8988T (cell line): Measurements from ENCODE around the gene CHRNA1.

Experiments
- DNase-seq: peaks from one replicate; pipeline ENCODE4 v3.0.0; 2011

Gene CHRNA1

DNA sequence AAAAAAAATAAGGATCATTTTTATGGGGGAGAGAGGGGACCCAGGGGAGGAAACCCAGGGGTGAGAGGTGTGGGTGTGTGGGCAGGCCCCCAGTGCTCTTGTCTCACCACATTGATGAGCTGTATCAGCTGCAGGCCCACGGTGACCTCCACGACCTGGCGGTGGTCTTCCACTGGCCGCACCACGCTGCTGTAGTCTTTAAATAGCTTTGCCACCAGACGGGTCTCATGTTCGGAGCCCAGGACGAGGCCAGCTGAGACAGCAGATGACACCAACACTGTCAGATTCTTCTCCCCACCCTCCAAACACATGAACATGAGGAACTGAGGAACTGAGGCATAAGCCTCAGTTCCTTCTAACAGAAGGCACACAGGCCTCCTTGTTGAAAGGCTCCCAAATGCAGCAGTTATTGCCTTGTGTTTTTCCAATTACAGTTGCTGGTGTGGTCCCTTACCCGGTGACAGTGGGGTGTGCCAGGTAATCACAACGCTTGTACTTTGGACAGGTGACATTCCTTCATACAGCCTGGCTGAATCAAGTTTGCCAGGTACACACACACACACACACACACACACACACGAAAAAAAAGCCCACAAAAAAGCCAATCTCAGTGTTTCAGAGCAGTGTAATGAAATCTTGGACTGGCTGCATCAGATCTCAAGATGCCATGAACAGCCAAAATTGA lies 4.7 kb downstream of the CHRNA1 start:
- no peak for DNase-seq

DNA sequence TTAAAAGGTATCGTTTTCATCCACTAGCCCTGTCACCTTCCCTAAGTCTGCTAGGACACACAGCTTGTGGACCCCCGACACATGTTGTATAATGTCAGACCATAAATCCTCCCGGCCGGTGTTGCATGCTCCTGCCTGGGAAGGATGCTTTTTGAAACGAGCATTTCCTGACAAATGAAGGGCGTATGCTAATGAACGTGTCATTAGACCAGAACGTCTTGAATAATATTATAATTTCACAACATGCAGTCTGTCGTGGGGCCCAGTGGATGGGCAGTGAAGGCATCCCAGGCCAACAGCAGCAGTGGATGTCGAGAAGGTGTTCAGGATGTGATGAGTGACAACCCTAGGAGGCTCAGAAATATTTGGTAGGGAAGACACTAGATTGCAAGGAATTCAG lies 7.5 kb downstream of the CHRNA1 start:
- no peak for DNase-seq

- no peak for DNase-seq
Measured at GRCh38 chr2:174753038-174753633, 11.1 kb downstream of the CHRNA1 start.

DNA sequence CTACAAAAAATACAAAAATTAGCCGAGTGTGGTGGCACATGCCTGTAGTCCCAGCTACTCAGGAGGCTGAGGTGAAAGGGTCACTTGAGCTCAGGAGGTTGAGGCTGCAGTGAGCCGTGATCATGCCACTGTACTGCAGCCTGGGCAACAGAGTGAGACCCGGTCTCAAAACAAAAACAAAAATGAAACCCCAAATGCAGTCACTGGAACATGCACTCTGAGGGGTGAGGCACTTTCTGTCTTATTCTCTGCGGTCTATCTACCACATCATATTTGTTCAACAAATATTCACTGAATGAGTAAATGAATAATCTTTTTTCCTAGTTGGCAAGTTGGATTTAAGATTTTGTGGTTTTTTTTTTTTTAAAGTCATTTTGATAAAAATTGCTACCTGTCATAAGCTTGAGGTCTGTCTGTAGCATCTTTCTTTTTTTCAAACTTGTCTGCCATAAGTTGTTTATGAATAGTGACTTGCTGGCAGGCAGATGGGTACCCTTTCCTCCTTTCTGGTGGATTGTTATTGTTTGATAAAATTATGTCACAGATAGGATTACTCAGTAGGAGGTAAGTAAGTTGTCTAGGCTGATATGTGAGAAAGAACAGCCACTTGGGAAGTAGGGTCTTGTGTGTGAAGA lies 11.8 kb downstream of the CHRNA1 start:
- DNase-seq = no peak

- DNase-seq = no peak
Measured at GRCh38 chr2:174750923-174751441, 13.3 kb downstream of the CHRNA1 start.

DNA sequence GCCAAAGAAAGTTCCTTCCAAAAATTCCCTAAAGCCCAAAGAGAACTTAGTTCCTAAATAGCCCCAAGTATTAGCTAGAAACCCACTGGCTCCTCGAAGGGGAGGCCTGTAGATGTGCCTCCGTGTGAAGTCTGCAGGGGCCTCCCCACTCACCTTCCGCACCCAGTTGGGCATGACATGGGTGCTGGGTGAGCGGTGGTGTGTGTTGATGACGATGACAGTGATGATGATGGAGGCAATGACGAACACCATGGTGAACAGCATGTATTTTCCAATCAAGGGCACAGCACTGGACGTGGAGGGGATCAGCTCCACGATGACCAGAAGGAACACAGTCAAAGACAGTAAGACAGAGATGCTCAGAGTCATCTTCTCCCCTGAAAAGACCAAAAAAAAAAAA lies 14.5 kb downstream of the CHRNA1 start:
- no peak for DNase-seq

DNA sequence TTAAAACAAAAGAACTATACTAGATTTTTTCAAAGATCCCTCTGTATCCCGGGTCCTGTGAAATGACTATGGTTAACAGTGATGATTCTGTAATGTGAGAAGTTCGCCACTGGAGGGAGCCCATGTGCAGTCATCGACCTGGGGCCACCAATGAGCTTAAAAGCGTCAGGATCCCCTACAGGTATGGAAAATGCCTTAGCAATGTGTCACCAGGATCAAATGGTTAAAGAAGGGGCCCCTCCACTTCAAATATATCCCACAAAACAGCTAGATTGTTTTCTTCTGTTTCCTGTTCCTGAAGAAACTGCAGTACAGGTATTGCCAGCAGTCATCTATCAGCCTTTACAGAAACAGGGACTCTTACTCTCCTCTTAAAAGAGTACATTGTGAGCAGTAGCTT lies 15.3 kb downstream of the CHRNA1 start:
- no peak for DNase-seq

GRCh38 chr2:174745142-174745541 lies 19.1 kb downstream of the CHRNA1 start:
- no peak for DNase-seq

GRCh38 chr2:174744111-174744510 lies 20.2 kb downstream of the CHRNA1 start:
- no peak for DNase-seq

- no peak for DNase-seq
Measured at GRCh38 chr2:174740721-174741120, 23.6 kb downstream of the CHRNA1 start.

- DNase-seq = no peak
Measured at GRCh38 chr2:174738841-174739240, 25.4 kb downstream of the CHRNA1 start.

DNA sequence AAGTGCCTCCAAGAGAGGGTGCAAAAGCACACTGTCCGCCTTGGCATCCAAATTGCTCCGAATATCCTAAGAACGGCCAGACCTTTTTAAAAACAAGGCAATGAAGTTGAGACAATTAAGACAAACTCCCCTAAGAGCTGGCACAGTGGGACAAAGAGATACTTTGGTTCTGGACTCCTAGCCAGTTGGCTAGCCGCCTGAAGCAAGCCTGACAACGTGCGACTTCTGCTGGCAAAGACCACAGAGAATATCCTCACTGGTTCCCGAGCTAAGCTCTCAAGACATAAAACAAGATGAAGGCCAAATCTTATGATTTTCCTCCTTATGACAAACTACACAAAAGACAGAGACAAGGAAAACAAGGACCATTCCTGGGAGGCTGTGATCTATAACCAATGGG lies 32.7 kb downstream of the CHRNA1 start:
- DNase-seq = no peak

GRCh38 chr2:174730698-174731018 lies 33.6 kb downstream of the CHRNA1 start:
- DNase-seq = no peak

GRCh38 chr2:174729797-174730697 lies 34.2 kb downstream of the CHRNA1 start:
- DNase-seq = no peak

- DNase-seq = no peak
Measured at GRCh38 chr2:174728096-174728495, 36.2 kb downstream of the CHRNA1 start.

DNA sequence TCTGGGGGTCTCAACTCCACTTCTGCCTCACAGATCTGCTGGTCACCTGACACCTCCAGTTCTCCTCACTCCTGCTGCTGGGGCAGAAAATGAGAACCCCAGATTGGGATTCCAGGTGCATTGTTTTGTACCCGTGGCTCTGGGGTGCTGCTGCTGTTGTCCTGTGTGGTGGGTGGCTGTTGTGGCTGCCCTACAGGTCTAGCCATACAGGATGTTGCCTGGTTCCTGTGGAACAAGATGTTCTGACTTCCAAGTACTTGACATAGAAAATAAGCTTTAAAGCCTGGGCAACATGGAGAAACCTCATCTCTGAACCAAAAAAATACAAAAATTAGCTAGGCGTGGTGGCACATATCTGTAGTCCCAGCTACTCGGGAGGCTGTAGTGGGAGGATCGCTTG lies 38.1 kb downstream of the CHRNA1 start:
- DNase-seq = no peak

GRCh38 chr2:174722942-174723592 lies 41.2 kb downstream of the CHRNA1 start:
- DNase-seq = no peak

DNA sequence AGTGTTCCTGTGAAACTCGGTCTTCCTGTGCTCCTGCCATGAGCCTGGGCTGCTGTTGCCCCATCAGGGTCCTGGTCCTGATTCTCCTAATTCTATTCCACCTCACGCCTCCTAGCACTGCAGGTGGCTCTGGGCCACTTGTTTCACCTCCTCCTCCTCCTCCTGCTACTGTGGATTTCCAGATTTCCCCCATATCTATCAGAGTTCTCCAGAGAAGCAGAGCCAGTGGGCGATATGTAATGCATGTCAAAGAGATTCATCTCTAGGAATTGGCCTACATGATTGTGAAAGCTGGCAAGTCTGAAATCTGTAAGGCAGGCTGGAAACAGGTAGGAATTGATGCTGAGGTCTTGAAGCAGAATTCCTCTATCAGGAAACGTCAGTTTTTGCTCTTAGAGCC lies 45.3 kb downstream of the CHRNA1 start:
- DNase-seq = no peak

GRCh38 chr2:174718591-174718990 lies 45.7 kb downstream of the CHRNA1 start:
- no peak for DNase-seq

DNA sequence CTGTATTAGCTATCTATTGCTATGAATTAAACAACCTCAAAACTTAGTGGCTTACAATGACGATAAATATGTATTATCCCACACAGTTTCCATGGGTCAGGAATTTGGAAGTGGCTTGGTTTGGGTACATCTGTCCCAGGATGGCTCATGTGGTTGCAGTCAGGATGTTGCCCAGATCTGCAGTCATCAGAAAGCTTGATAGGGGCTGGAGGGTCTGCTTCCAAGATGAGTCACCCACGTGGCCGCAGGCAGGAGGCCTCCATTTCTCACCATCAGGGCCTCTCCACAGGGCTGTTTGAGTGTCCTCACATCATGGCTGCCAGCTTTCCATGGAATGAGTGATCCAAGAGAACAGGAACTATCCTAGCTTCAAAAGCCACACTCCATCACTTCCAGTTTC lies 46.4 kb downstream of the CHRNA1 start:
- DNase-seq = no peak

DNA sequence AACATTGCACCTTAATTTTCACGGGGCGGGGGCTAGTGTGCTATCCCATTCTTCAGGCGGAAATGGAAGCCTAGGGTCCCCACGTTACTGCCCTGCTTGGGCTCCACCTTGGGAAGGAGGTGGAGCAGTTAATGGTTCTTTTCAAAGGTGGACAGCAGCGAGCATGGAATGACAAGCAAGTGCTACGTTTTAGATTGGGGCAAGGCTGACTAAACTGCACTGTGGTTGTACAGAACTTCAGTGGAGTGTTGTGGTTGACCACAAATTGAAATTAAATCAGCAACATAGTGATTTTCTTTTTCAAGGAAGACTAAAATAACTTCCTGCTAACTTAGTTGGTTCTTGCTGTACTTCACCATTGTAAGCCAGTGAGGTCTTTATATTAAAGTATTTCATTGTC lies 47.0 kb downstream of the CHRNA1 start:
- no peak for DNase-seq

DNA sequence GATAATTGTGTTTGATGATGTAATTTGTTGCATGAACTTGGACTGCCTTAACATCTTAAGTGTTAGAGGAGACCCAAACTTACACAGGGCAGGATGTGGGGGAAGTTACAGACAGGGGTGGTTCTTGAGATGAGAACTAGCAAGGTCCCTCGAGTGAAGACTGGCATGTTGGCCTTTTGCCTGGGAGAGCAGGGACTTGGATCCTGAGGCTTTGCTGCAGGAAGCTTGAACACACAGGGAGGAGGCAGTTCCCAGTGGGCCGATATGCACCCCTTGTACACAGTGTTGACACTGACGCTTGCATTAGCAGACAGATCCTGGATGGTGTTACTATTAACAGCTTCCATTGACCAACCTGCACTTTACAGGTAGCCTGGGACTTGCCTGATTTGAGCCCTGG lies 47.5 kb downstream of the CHRNA1 start:
- no peak for DNase-seq

- DNase-seq = no peak
Measured at GRCh38 chr2:174713686-174714085, 50.6 kb downstream of the CHRNA1 start.
